ENCODE results near the gene PRDM16. TPM values are rescaled to one million over a fixed set of nuclear protein-coding genes. Genes with fewer than 3 reads are reported as not detected.

Gene PRDM16
- total RNA-seq, 1 experiment from 2014 or later, result 22.3 TPM

- H3K27ac ChIP-seq (ENCODE audit: low read length), result no peak overlapping the region
- in situ Hi-C loops (cut with HindIII; ENCODE audit: low pct_unique_long_range_greater_than_20kb, low sequenced_read_pairs), result no loop called here
- ChIA-PET POLR2A (no interaction called here), CTCF (no interaction called here)
- H3K9me3 ChIP-seq (ENCODE audit: control insufficient read depth, insufficient read depth, low read depth, low read length), result no peaks in the 10 kb centered on the region
- DNase-seq (ENCODE audit: low read depth, low spot score) (no peak), ATAC-seq (peak; percentile 57; the same call in 1 of the 2 replicates)
- no peak overlapping the region for H3K4me3 ChIP-seq (ENCODE audit: low read depth in 2 of 2, low read length in 2 of 2)
- intact Hi-C loops (cut with micrococcal nuclease; ENCODE audit: unreplicated experiment), result no loop called here
- TF ChIP-seq REST (IDR thresholded peaks at IDR 0.05; ENCODE audit: insufficient read depth in 1 of 2, low read depth in 2 of 2, low read length in 1 of 2), result no peak
- no peak for TF ChIP-seq POLR2AphosphoS5 (IDR thresholded peaks at IDR 0.05; ENCODE audit: low read depth, low read length)
- no peak for TF ChIP-seq CTCF (IDR thresholded peaks at IDR 0.05)
- no peak for TF ChIP-seq TCF7L2 (IDR thresholded peaks at IDR 0.05; ENCODE audit: low read depth, low read length)
- TF ChIP-seq SIN3A (IDR thresholded peaks at IDR 0.05; ENCODE audit: borderline replicate concordance, insufficient read depth, low read depth, low read length), result no peak
- H3K27me3 ChIP-seq (ENCODE audit: control insufficient read depth, insufficient read depth, low read length), result no peaks in the 10 kb centered on the region
- no TSS peak for BruUV-seq (replicated peaks)
- H3K4me1 ChIP-seq (ENCODE audit: control insufficient read depth, insufficient read depth, low read length), result 0 out of 2 replicates have a peak, but pooled peaks cover 4% of the 10 kb centered on the region
- H3K36me3 ChIP-seq (ENCODE audit: control insufficient read depth, insufficient read depth, low read length), result no peaks in the 10 kb centered on the region
Measured at GRCh38 chr1:3113047-3113740, 44.2 kb downstream of the PRDM16 start.

GRCh38 chr1:3113741-3114056 lies 44.7 kb downstream of the PRDM16 start:
- CTCF ChIA-PET, result no interaction called here

More at GRCh38 chr1:3113741-3114056, 44.7 kb downstream of the PRDM16 start:
- Histone ChIP-seq H3K9me3 (ENCODE audit: control insufficient read depth, insufficient read depth, low read depth, low read length) (no peaks in the 10 kb centered on the region), H3K27ac (ENCODE audit: low read length) (no peak overlapping the region), H3K36me3 (ENCODE audit: control insufficient read depth, insufficient read depth, low read length) (no peaks in the 10 kb centered on the region), H3K4me1 (ENCODE audit: control insufficient read depth, insufficient read depth, low read length) (0 out of 2 replicates have a peak, but pooled peaks cover 4% of the 10 kb centered on the region), H3K4me3 (ENCODE audit: low read depth in 2 of 2, low read length in 2 of 2) (no peak overlapping the region), H3K27me3 (ENCODE audit: control insufficient read depth, insufficient read depth, low read length) (no peaks in the 10 kb centered on the region)
- DNase-seq (ENCODE audit: low read depth, low spot score), result no peak
- BruUV-seq (replicated peaks), result no TSS peak
- in situ Hi-C loops (cut with HindIII; ENCODE audit: low pct_unique_long_range_greater_than_20kb, low sequenced_read_pairs) (no loop called here), intact Hi-C loops (cut with micrococcal nuclease; ENCODE audit: unreplicated experiment) (no loop called here)
- TF ChIP-seq POLR2AphosphoS5 (IDR thresholded peaks at IDR 0.05; ENCODE audit: low read depth, low read length) (no peak), REST (IDR thresholded peaks at IDR 0.05; ENCODE audit: insufficient read depth in 1 of 2, low read depth in 2 of 2, low read length in 1 of 2) (no peak), TCF7L2 (IDR thresholded peaks at IDR 0.05; ENCODE audit: low read depth, low read length) (no peak), CTCF (IDR thresholded peaks at IDR 0.05) (no peak), SIN3A (IDR thresholded peaks at IDR 0.05; ENCODE audit: borderline replicate concordance, insufficient read depth, low read depth, low read length) (no peak)
- POLR2A ChIA-PET, result no interaction called here
- ATAC-seq, result peak; percentile 13; the same call in 1 of the 2 replicates
